Measurements from ENCODE around the gene KIRREL3. TPM values are rescaled to one million over a fixed set of nuclear protein-coding genes. Genes with fewer than 3 reads are reported as not detected.
A peak's percentile ranks its signal among the peaks of the same experiment; 100 is the strongest.

Gene KIRREL3
- total and polyA plus RNA-seq, 5 donors, result 0.74 to 1.2 (median 1.0) TPM

DNA sequence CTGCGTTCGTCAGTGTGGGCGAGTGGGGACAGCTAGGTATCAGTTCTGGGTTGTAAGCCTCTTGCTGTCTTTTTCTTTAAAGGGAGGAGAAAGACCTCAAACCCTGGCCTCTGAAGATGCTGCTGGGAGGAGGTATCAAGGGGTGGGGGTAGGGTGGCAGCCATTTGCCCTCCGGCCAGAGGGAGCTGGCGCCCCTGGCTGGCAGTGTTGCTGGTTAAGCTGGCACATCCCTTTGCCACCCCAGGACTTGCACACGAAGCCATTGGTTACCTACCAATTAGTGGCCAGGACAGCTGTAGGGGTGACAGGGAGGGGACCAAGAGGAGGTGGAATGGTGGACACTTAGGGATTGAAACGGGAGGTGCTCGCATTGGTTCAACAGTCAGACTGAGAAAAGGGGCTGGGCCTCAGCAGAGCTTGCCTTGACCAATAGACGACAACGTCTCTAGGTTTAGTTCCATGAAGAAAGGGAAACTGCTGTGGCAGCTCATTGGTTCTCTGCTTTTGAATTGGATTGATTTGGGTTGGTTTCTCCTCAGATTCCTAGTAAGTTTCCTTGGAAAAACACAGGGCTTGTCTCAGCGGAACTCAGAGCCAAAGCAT, 567.2 kb downstream of the KIRREL3 start:
- intact Hi-C loops (cut with DNase I), result no loop called here
- 82% methylated on average over 11 of the region's 11 CpGs for WGBS
- no peak for ATAC-seq
- no peak overlapping the region for H3K4me3 ChIP-seq (ENCODE audit: low read length)
- no peaks in the 10 kb centered on the region for H3K9me3 ChIP-seq (ENCODE audit: control insufficient read depth, low read length)
- no peaks in the 10 kb centered on the region for H3K27me3 ChIP-seq (ENCODE audit: control insufficient read depth, insufficient read depth)
- H3K4me1 ChIP-seq (ENCODE audit: control insufficient read depth, insufficient read depth, low read length), result peaks cover 15% of the 10 kb centered on the region
- DNase-seq, result peak in 1 of 3 donors; percentile 50
- H3K27ac ChIP-seq (ENCODE audit: low read length), result no peak overlapping the region

DNA sequence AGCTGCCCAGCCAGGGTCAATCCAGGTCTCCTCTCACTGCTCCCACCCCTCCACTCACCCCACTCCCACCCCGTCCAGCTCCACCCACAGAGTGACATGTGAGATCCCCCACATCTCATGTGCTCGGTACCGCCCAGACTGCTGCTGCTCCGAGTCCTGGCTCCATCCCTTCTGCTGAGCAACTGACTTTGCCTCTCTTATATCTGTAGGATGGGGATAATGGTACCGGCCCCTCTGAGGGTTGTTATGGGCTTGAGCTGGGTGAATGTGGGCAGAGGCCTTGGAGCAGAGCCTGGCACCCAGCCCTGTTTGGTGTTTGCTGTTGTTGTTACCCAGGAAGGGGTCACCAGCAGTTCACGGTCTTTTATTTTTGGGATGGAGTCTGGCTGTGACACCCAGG, 568.0 kb downstream of the KIRREL3 start:
- Histone ChIP-seq H3K4me1 (ENCODE audit: control insufficient read depth, insufficient read depth, low read length) (peaks cover 15% of the 10 kb centered on the region), H3K27me3 (ENCODE audit: control insufficient read depth, insufficient read depth) (no peaks in the 10 kb centered on the region), H3K4me3 (ENCODE audit: low read length) (no peak overlapping the region), H3K27ac (ENCODE audit: low read length) (peak overlapping the region; percentile 96), H3K9me3 (ENCODE audit: control insufficient read depth, low read length) (no peaks in the 10 kb centered on the region)
- 47% methylated on average over 6 of the region's 6 CpGs for WGBS
- DNase-seq (peak; percentile 41 to 81 (median 78)), ATAC-seq (peak; percentile 32 to 46)
- intact Hi-C loops (cut with DNase I), result no loop called here

DNA sequence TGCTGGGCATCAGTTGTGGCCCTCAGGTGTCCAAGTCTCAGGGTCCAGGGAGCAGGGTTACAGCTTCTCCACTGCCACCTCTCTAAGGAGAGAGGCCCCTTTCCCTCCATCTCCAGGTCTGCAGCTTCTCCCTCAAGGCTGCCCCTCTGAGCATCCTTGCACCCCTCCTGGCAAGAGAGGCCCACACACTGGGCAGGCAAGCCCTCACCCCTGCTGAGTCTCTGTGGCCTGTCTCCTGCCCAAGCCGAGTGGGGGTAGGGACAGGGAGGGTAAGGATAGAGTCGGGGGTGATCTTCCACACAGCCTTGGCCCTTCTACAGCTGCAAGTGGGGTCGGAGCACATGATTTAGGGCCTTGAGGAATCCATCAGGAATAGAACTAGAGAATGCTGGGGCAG, 568.5 kb downstream of the KIRREL3 start:
- 56% methylated on average over 3 of the region's 3 CpGs for WGBS

GRCh38 chr11:126431401-126432064, 569.0 kb downstream of the KIRREL3 start:
- WGBS, result 67% methylated on average over 23 of the region's 23 CpGs
- Histone ChIP-seq H3K27me3 (ENCODE audit: control insufficient read depth, insufficient read depth) (no peaks in the 10 kb centered on the region), H3K27ac (ENCODE audit: low read length) (peak overlapping the region; percentile 96), H3K4me1 (ENCODE audit: control insufficient read depth, insufficient read depth, low read length) (peaks cover 19% of the 10 kb centered on the region), H3K4me3 (ENCODE audit: low read length) (no peak overlapping the region), H3K9me3 (ENCODE audit: control insufficient read depth, low read length) (no peaks in the 10 kb centered on the region)
- DNase-seq (peak; percentile 88 to 92 (median 88)), ATAC-seq (peak; percentile 77 to 85)
- intact Hi-C loops (cut with DNase I), result no loop called here

More for the DNA sequence above, 568.5 kb downstream of the KIRREL3 start:
- Histone ChIP-seq H3K4me3 (ENCODE audit: low read length) (no peak overlapping the region), H3K4me1 (ENCODE audit: control insufficient read depth, insufficient read depth, low read length) (peaks cover 17% of the 10 kb centered on the region), H3K27me3 (ENCODE audit: control insufficient read depth, insufficient read depth) (no peaks in the 10 kb centered on the region), H3K27ac (ENCODE audit: low read length) (peak overlapping the region; percentile 96), H3K9me3 (ENCODE audit: control insufficient read depth, low read length) (no peaks in the 10 kb centered on the region)
- DNase-seq (peak in 1 of 3 donors; percentile 65), ATAC-seq (peak; percentile 1 to 9)
- intact Hi-C loops (cut with DNase I), result no loop called here

GRCh38 chr11:126430581-126431335, 569.8 kb downstream of the KIRREL3 start:
- 86% methylated on average over 10 of the region's 10 CpGs for WGBS
- Histone ChIP-seq H3K4me3 (ENCODE audit: low read length) (no peak overlapping the region), H3K4me1 (ENCODE audit: control insufficient read depth, insufficient read depth, low read length) (peaks cover 19% of the 10 kb centered on the region), H3K9me3 (ENCODE audit: control insufficient read depth, low read length) (no peaks in the 10 kb centered on the region), H3K27me3 (ENCODE audit: control insufficient read depth, insufficient read depth) (no peaks in the 10 kb centered on the region), H3K27ac (ENCODE audit: low read length) (peak overlapping the region; percentile 51)
- intact Hi-C loops (cut with DNase I), result no loop called here
- DNase-seq (peak in 1 of 3 donors; percentile 20), ATAC-seq (no peak)

GRCh38 chr11:126426820-126427749, 573.5 kb downstream of the KIRREL3 start:
- no peak overlapping the region for H3K4me3 ChIP-seq (ENCODE audit: low read length)
- 50% methylated on average over 14 of the region's 14 CpGs for WGBS
- peaks cover 24% of the 10 kb centered on the region for H3K4me1 ChIP-seq (ENCODE audit: control insufficient read depth, insufficient read depth, low read length)
- H3K9me3 ChIP-seq (ENCODE audit: control insufficient read depth, low read length), result no peaks in the 10 kb centered on the region
- H3K27ac ChIP-seq (ENCODE audit: low read length), result peak overlapping the region; percentile 79
- ATAC-seq (no peak), DNase-seq (peak in 2 of 3 donors; percentile 46 to 68)
- no peaks in the 10 kb centered on the region for H3K27me3 ChIP-seq (ENCODE audit: control insufficient read depth, insufficient read depth)
- intact Hi-C loops (cut with DNase I), result loop anchor here in 1 of 4 donors (10.0 kb wide), 1 partner anchor 112 kb away; no protein-coding TSS in a partner anchor

DNA sequence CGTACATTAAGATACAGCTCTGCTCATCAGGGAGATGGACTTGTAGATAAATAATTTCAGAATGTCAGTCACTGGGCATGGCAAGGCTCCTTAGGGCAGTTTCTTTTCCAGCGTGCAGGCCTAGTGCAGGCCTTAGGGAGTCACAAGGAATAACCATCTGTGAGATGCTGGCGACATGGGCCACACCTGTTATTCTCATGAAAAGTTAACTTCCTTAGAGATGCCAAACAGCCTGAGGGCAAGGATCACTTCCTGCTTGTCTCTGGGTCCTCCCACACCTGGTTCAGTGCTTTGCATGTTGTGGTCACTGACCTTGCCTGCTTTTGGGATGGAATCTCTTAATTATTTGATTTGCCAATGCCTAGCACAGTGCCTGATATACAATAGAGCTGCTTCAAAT, 574.5 kb downstream of the KIRREL3 start:
- Histone ChIP-seq H3K27me3 (ENCODE audit: control insufficient read depth, insufficient read depth) (no peaks in the 10 kb centered on the region), H3K27ac (ENCODE audit: low read length) (no peak overlapping the region), H3K4me3 (ENCODE audit: low read length) (no peak overlapping the region), H3K4me1 (ENCODE audit: control insufficient read depth, insufficient read depth, low read length) (peaks cover 22% of the 10 kb centered on the region), H3K9me3 (ENCODE audit: control insufficient read depth, low read length) (no peaks in the 10 kb centered on the region)
- 84% methylated on average over 3 of the region's 3 CpGs for WGBS
- DNase-seq (no peak), ATAC-seq (no peak)
- intact Hi-C loops (cut with DNase I), result loop anchor here in 1 of 4 donors (10.0 kb wide), 1 partner anchor 111 kb away; no protein-coding TSS in a partner anchor

GRCh38 chr11:126424471-126425039, 576.0 kb downstream of the KIRREL3 start:
- Histone ChIP-seq H3K27ac (ENCODE audit: low read length) (no peak overlapping the region), H3K4me1 (ENCODE audit: control insufficient read depth, insufficient read depth, low read length) (peaks cover 23% of the 10 kb centered on the region), H3K9me3 (ENCODE audit: control insufficient read depth, low read length) (no peaks in the 10 kb centered on the region), H3K4me3 (ENCODE audit: low read length) (no peak overlapping the region), H3K27me3 (ENCODE audit: control insufficient read depth, insufficient read depth) (no peaks in the 10 kb centered on the region)
- DNase-seq (peak in 1 of 3 donors; percentile 74), ATAC-seq (peak in 1 of 2 donors; percentile 17)
- intact Hi-C loops (cut with DNase I), result loop anchor here in 2 of 4 donors (5.0 to 10.0 kb wide), 2 partner anchors 110 to 112 kb away; no protein-coding TSS in a partner anchor
- WGBS, result 71% methylated on average over 30 of the region's 30 CpGs

GRCh38 chr11:126423743-126424142, 576.8 kb downstream of the KIRREL3 start:
- peaks cover 23% of the 10 kb centered on the region for H3K4me1 ChIP-seq (ENCODE audit: control insufficient read depth, insufficient read depth, low read length)
- WGBS, result 71% methylated on average over 11 of the region's 11 CpGs
- H3K4me3 ChIP-seq (ENCODE audit: low read length), result no peak overlapping the region
- peak in 1 of 2 donors; percentile 13 for ATAC-seq
- H3K9me3 ChIP-seq (ENCODE audit: control insufficient read depth, low read length), result no peaks in the 10 kb centered on the region
- intact Hi-C loops (cut with DNase I), result loop anchor here in 2 of 4 donors (5.0 to 10.0 kb wide), 2 partner anchors 109 to 111 kb away; no protein-coding TSS in a partner anchor
- DNase-seq, result peak in 1 of 3 donors; percentile 84
- H3K27ac ChIP-seq (ENCODE audit: low read length), result peak overlapping the region; percentile 37
- H3K27me3 ChIP-seq (ENCODE audit: control insufficient read depth, insufficient read depth), result no peaks in the 10 kb centered on the region

DNA sequence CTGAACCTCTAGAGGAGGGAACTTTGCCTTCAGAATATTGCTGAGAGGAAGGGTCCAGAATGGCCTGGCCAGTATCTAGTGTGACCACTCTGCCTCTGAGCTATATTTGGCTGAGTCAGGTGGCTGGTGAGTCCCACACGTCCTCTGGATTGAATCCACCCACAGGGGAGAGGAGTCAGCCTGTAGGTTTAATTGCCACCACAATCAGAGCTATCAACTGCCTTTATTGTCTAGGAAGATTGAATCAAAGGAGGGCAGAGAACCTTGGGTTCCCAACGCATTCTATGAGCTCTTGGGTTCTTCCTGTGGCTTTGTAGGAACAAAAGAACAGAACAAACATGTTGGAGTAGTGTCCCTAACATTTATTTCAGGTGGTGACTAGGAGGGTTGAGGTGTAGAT, 577.4 kb downstream of the KIRREL3 start:
- DNase-seq, result peak in 1 of 3 donors; percentile 22
- Histone ChIP-seq H3K4me3 (ENCODE audit: low read length) (no peak overlapping the region), H3K4me1 (ENCODE audit: control insufficient read depth, insufficient read depth, low read length) (peaks cover 23% of the 10 kb centered on the region), H3K27me3 (ENCODE audit: control insufficient read depth, insufficient read depth) (no peaks in the 10 kb centered on the region), H3K9me3 (ENCODE audit: control insufficient read depth, low read length) (no peaks in the 10 kb centered on the region), H3K27ac (ENCODE audit: low read length) (peak overlapping the region; percentile 42)
- no peak for ATAC-seq
- intact Hi-C loops (cut with DNase I), result loop anchor here in 2 of 4 donors (5.0 to 10.0 kb wide), 2 partner anchors 108 to 111 kb away; no protein-coding TSS in a partner anchor
- 58% methylated on average over 2 of the region's 2 CpGs for whole genome bisulfite sequencing

Data from right cardiac atrium (tissue), 5 donors.